Measurements from ENCODE around the gene CACNA2D3. TPM values are rescaled to one million over a fixed set of nuclear protein-coding genes. Genes with fewer than 3 reads are reported as not detected.

Gene CACNA2D3
- total RNA-seq, 2 donors from 2014 or later = 0.97 TPM; not detected in 1

GRCh38 chr3:54514006-54514405 is 391.7 kb downstream of the CACNA2D3 start:
- Histone ChIP-seq H3K4me3 (ENCODE audit: low read length) (no peak overlapping the region), H3K4me1 (ENCODE audit: control insufficient read depth, insufficient read depth, low read length) (no peaks in the 10 kb centered on the region), H3K27me3 (ENCODE audit: control insufficient read depth, insufficient read depth, low read length, poor library complexity, severe bottlenecking) (no peaks in the 10 kb centered on the region), H3K9me3 (ENCODE audit: control insufficient read depth, low read length) (no peaks in the 10 kb centered on the region), H3K9ac (ENCODE audit: extremely low read depth, low read length, poor library complexity, severe bottlenecking) (no peak overlapping the region), H3K36me3 (ENCODE audit: control insufficient read depth, insufficient read depth, low read length) (no peaks in the 10 kb centered on the region), H3K27ac (ENCODE audit: low read depth, low read length) (no peak overlapping the region)
- Mint-ChIP-seq H3K4me3 (no peak overlapping the region), H3K36me3 (ENCODE audit: low read depth) (no peaks in the 10 kb centered on the region), H3K9me3 (peaks cover 11% of the 10 kb centered on the region), H3K27ac (no peak overlapping the region), H3K27me3 (ENCODE audit: insufficient read depth) (peaks cover 2% of the 10 kb centered on the region), H3K4me1 (no peaks in the 10 kb centered on the region)
- WGBS, 2 experiments (ENCODE audit: insufficient coverage in 1 of 2, insufficient read length in 1 of 2) = 100% methylated on average over 2 of the region's 2 CpGs
- no peak for TF ChIP-seq CTCF (conservative IDR thresholded peaks at IDR 0.05)
- DNase-seq = no peak

GRCh38 chr3:54514416-54514815 is 392.1 kb downstream of the CACNA2D3 start:
- Mint-ChIP-seq H3K4me3 (no peak overlapping the region), H3K4me1 (no peaks in the 10 kb centered on the region), H3K27ac (no peak overlapping the region), H3K9me3 (peaks cover 11% of the 10 kb centered on the region), H3K36me3 (ENCODE audit: low read depth) (no peaks in the 10 kb centered on the region), H3K27me3 (ENCODE audit: insufficient read depth) (peaks cover 2% of the 10 kb centered on the region)
- no peaks in the 10 kb centered on the region for H3K27me3 ChIP-seq (ENCODE audit: control insufficient read depth, insufficient read depth, low read length, poor library complexity, severe bottlenecking)
- H3K9me3 ChIP-seq (ENCODE audit: control insufficient read depth, low read length) = no peaks in the 10 kb centered on the region
- WGBS, 2 experiments (ENCODE audit: insufficient coverage in 1 of 2, insufficient read length in 1 of 2) = 88 to 90% methylated on average over 3 to 6 of the region's 6 CpGs
- H3K9ac ChIP-seq (ENCODE audit: extremely low read depth, low read length, poor library complexity, severe bottlenecking) = no peak overlapping the region
- no peaks in the 10 kb centered on the region for H3K4me1 ChIP-seq (ENCODE audit: control insufficient read depth, insufficient read depth, low read length)
- H3K36me3 ChIP-seq (ENCODE audit: control insufficient read depth, insufficient read depth, low read length) = no peaks in the 10 kb centered on the region
- no peak for DNase-seq
- no peak overlapping the region for H3K27ac ChIP-seq (ENCODE audit: low read depth, low read length)
- TF ChIP-seq CTCF (conservative IDR thresholded peaks at IDR 0.05) = no peak
- H3K4me3 ChIP-seq (ENCODE audit: low read length) = no peak overlapping the region

- no peaks in the 10 kb centered on the region for H3K4me1 Mint-ChIP-seq
- H3K9ac ChIP-seq (ENCODE audit: extremely low read depth, low read length, poor library complexity, severe bottlenecking) = no peak overlapping the region
- no peak for DNase-seq
- no peak for TF ChIP-seq CTCF (conservative IDR thresholded peaks at IDR 0.05)
- peaks cover 11% of the 10 kb centered on the region for H3K9me3 Mint-ChIP-seq
- no peak overlapping the region for H3K27ac ChIP-seq (ENCODE audit: low read depth, low read length)
- peaks cover 2% of the 10 kb centered on the region for H3K27me3 Mint-ChIP-seq (ENCODE audit: insufficient read depth)
- H3K27ac Mint-ChIP-seq = no peak overlapping the region
- H3K9me3 ChIP-seq (ENCODE audit: control insufficient read depth, low read length) = no peaks in the 10 kb centered on the region
- no peaks in the 10 kb centered on the region for H3K27me3 ChIP-seq (ENCODE audit: control insufficient read depth, insufficient read depth, low read length, poor library complexity, severe bottlenecking)
- H3K4me3 Mint-ChIP-seq = no peak overlapping the region
- no peaks in the 10 kb centered on the region for H3K36me3 ChIP-seq (ENCODE audit: control insufficient read depth, insufficient read depth, low read length)
- H3K4me3 ChIP-seq (ENCODE audit: low read length) = no peak overlapping the region
- 86 to 88% methylated on average over 3 to 4 of the region's 4 CpGs for WGBS, 2 experiments (ENCODE audit: insufficient coverage in 1 of 2, insufficient read length in 1 of 2)
- no peaks in the 10 kb centered on the region for H3K4me1 ChIP-seq (ENCODE audit: control insufficient read depth, insufficient read depth, low read length)
- no peaks in the 10 kb centered on the region for H3K36me3 Mint-ChIP-seq (ENCODE audit: low read depth)
These were observed 393.3 kb downstream of the CACNA2D3 start for GRCh38 chr3:54515441-54516213.

Measured in endodermal cell (in vitro differentiated cells).